ENCODE data around the gene TTN.

TTN gene

DNA sequence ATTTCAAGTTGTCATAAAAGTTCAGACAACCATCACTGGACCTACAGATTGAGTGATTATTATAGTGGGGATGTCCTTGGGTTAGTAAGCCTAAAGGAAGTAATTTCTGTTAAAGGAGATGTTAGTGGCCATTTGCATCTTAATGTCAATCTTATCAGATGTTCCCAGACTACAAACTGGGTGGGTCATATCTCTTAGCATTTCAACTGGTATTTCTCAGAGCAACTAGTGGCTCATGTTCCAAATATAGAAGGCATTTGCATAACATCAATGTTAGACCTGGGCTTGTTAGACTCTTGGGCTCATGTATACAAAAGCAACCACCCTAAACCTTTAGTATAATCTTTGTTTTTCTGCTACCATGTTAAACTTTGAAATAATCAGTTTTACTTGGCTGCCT lies 309.1 kb downstream of the TTN start:
- no peak overlapping the region for H3K9ac ChIP-seq
- H3K4me2 ChIP-seq, result no peak overlapping the region
- no peaks in the 10 kb centered on the region for H3K79me2 ChIP-seq (ENCODE audit: insufficient read depth, low read depth)
- H3K27ac ChIP-seq, result no peak overlapping the region
- no peaks in the 10 kb centered on the region for H3K27me3 ChIP-seq (ENCODE audit: insufficient read depth, low read depth)
- no peak overlapping the region for H2AFZ ChIP-seq (ENCODE audit: low read depth)
- TF ChIP-seq CTCF (conservative IDR thresholded peaks at IDR 0.05; ENCODE audit: low read depth, low read length), result no peak
- H3K4me3 ChIP-seq (IDR thresholded peaks at IDR 0.05; ENCODE audit: insufficient read depth, low read depth, low read length), result no peak overlapping the region
- peaks cover 6% of the 10 kb centered on the region for H3K4me1 ChIP-seq (ENCODE audit: low read depth, poor library complexity, severe bottlenecking)
- no peaks in the 10 kb centered on the region for H4K20me1 ChIP-seq (ENCODE audit: insufficient read depth)
- H3K36me3 ChIP-seq (ENCODE audit: insufficient read depth), result peaks cover 13% of the 10 kb centered on the region; the same call in 1 of the 2 replicates

DNA sequence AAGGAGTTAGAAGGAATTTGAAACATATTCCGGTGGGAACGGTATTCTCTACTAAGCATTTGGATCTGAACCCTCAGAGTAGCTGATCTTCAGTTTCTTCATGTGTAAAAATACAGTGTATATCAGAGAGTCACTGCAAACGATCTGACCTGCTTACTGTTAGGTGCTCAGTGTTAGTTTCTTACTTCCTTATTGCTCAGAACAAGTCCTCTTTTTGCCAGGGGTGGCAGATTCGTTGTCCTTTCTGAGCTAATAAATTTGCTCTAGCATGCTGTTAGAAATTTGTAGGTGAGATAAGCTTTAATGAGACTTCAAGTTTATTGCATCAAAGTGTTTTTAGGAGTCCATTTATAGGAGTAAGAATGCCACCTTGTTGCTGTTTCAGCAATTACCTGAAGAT lies 311.2 kb downstream of the TTN start:
- TF ChIP-seq CTCF (conservative IDR thresholded peaks at IDR 0.05; ENCODE audit: low read depth, low read length), result no peak
- H3K9ac ChIP-seq, result no peak overlapping the region

DNA sequence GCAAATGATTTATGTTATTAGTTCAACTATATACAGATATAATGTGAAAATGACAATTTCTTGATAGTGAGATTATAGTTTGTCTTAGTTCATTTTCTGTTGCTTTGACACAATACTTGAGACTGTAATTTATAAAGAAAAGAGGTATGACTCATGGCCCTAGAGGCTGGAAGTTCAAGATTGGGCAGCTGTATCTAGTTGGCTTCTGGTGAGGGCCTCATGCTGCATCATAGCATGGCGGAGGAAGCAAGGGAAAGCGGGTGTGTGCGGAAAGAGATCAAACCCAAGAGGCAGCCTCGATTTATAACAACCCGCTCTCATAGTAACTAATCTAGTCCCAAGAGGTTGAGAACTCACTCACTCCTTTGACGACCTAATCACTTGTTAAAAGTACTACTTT lies 315.6 kb downstream of the TTN start:
- TF ChIP-seq CTCF (conservative IDR thresholded peaks at IDR 0.05; ENCODE audit: low read depth, low read length), result no peak
- H3K4me1 ChIP-seq (ENCODE audit: low read depth, poor library complexity, severe bottlenecking), result no peaks in the 10 kb centered on the region
- no peaks in the 10 kb centered on the region for H3K79me2 ChIP-seq (ENCODE audit: insufficient read depth, low read depth)
- no peak overlapping the region for H3K4me2 ChIP-seq
- H3K36me3 ChIP-seq (ENCODE audit: insufficient read depth), result 0 out of 2 replicates have a peak, but pooled peaks cover 4% of the 10 kb centered on the region
- H3K4me3 ChIP-seq (IDR thresholded peaks at IDR 0.05; ENCODE audit: insufficient read depth, low read depth, low read length), result no peak overlapping the region
- H4K20me1 ChIP-seq (ENCODE audit: insufficient read depth), result no peaks in the 10 kb centered on the region
- H3K9ac ChIP-seq, result no peak overlapping the region
- no peak overlapping the region for H3K27ac ChIP-seq
- H2AFZ ChIP-seq (ENCODE audit: low read depth), result no peak overlapping the region
- no peaks in the 10 kb centered on the region for H3K27me3 ChIP-seq (ENCODE audit: insufficient read depth, low read depth)

More for the DNA sequence above, 311.2 kb downstream of the TTN start:
- Histone ChIP-seq H3K4me2 (no peak overlapping the region), H3K27me3 (ENCODE audit: insufficient read depth, low read depth) (no peaks in the 10 kb centered on the region), H3K27ac (no peak overlapping the region), H2AFZ (ENCODE audit: low read depth) (no peak overlapping the region), H3K36me3 (ENCODE audit: insufficient read depth) (peaks cover 13% of the 10 kb centered on the region; the same call in 1 of the 2 replicates), H4K20me1 (ENCODE audit: insufficient read depth) (no peaks in the 10 kb centered on the region), H3K4me3 (IDR thresholded peaks at IDR 0.05; ENCODE audit: insufficient read depth, low read depth, low read length) (no peak overlapping the region), H3K4me1 (ENCODE audit: low read depth, poor library complexity, severe bottlenecking) (peaks cover 6% of the 10 kb centered on the region), H3K79me2 (ENCODE audit: insufficient read depth, low read depth) (no peaks in the 10 kb centered on the region)

GRCh38 chr2:178485356-178485755 lies 321.9 kb downstream of the TTN start:
- H3K27ac ChIP-seq, result no peak overlapping the region
- H2AFZ ChIP-seq (ENCODE audit: low read depth), result no peak overlapping the region
- H4K20me1 ChIP-seq (ENCODE audit: insufficient read depth), result no peaks in the 10 kb centered on the region
- peaks cover 22% of the 10 kb centered on the region; the same call in 1 of the 2 replicates for H3K79me2 ChIP-seq (ENCODE audit: insufficient read depth, low read depth)
- H3K4me1 ChIP-seq (ENCODE audit: low read depth, poor library complexity, severe bottlenecking), result peaks cover 19% of the 10 kb centered on the region
- H3K27me3 ChIP-seq (ENCODE audit: insufficient read depth, low read depth), result no peaks in the 10 kb centered on the region
- TF ChIP-seq CTCF (conservative IDR thresholded peaks at IDR 0.05; ENCODE audit: low read depth, low read length), result no peak
- H3K9ac ChIP-seq, result no peak overlapping the region
- H3K4me2 ChIP-seq, result no peak overlapping the region
- no peak overlapping the region for H3K4me3 ChIP-seq (IDR thresholded peaks at IDR 0.05; ENCODE audit: insufficient read depth, low read depth, low read length)
- no peaks in the 10 kb centered on the region for H3K36me3 ChIP-seq (ENCODE audit: insufficient read depth)

Data from KMS-11 (cell line).